Measurements from ENCODE around the gene CEACAM8. TPM values are rescaled to one million over a fixed set of nuclear protein-coding genes. Genes with fewer than 3 reads are reported as not detected.
"Not testable (repeated sequence)": the region's sequence is repeated elsewhere in the genome, so short reads cannot be mapped to it uniquely, and the experiment has no call there.

CEACAM8 gene
- total RNA-seq, 1 donor from 2014 or later, result not detected

DNA sequence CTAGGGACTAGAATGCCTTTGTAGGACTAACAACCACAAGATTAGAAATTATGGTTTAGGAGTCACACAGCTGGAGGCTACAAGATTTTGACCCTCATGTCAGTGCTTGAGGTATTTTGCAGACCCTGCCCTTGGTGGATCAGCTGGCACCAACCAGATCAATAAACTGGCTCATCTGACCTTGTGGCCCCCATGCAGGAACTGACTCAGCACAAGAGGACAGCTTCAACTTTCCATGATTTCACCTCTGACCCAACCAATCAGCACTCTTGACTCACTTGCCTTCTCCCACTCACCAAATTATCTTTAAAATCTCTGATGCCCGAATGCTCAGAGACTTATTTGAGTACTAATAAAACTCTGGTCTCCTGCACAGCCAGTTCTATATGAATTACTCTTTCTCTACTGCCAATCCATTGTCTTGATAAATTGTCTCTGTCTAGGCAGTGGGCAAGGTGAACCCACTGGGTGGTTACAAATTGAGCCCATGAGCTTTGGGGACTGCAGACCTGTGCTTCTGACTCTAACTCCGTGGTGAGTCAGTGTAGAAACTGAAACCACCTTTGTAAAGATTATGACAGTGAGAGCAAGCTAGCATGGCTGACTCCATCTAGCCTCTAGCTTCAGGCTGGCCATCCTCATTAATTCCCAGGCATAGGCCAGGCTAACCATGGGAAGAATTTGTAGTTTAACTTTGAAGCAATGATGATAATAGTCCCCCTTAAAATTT is 33.9 kb upstream of the CEACAM8 start:
- peaks cover 58% of the 10 kb centered on the region for H3K9me3 Mint-ChIP-seq (ENCODE audit: low read depth)
- no peak overlapping the region for H3K27ac Mint-ChIP-seq
- H3K27me3 Mint-ChIP-seq, result no peaks in the 10 kb centered on the region
- H3K4me1 Mint-ChIP-seq (ENCODE audit: low read depth), result no peaks in the 10 kb centered on the region
- no peak overlapping the region for H3K4me3 Mint-ChIP-seq (ENCODE audit: low read depth)
- no peaks in the 10 kb centered on the region for H3K36me3 Mint-ChIP-seq (ENCODE audit: insufficient read depth)
- no peak for DNase-seq (ENCODE audit: low spot score, unreplicated experiment)
- TF ChIP-seq, protein P1, sequence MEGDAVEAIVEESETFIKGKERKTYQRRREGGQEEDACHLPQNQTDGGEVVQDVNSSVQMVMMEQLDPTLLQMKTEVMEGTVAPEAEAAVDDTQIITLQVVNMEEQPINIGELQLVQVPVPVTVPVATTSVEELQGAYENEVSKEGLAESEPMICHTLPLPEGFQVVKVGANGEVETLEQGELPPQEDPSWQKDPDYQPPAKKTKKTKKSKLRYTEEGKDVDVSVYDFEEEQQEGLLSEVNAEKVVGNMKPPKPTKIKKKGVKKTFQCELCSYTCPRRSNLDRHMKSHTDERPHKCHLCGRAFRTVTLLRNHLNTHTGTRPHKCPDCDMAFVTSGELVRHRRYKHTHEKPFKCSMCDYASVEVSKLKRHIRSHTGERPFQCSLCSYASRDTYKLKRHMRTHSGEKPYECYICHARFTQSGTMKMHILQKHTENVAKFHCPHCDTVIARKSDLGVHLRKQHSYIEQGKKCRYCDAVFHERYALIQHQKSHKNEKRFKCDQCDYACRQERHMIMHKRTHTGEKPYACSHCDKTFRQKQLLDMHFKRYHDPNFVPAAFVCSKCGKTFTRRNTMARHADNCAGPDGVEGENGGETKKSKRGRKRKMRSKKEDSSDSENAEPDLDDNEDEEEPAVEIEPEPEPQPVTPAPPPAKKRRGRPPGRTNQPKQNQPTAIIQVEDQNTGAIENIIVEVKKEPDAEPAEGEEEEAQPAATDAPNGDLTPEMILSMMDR (IDR thresholded peaks at IDR 0.05; ENCODE audit: unreplicated experiment), result no peak

DNA sequence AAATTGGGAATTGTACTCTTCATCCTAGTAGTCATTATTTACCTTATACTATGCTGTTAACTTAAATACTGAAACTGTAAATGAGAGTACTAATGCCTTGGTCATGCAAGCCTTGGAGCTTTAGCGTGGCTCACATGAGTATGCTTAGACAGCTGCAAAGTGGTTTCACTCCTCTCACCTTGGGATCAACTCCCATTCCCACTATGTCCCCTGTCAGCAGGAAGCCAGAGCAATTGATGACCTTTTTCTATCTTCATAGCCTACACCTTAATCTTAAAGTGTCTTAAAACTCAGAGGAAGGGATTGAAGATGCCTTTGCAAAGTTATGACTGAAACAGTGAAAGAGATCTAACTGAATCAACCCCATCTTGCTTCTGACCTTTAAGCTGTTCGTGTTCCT is 33.2 kb upstream of the CEACAM8 start:
- Mint-ChIP-seq H3K4me3 (ENCODE audit: low read depth) (no peak overlapping the region), H3K27ac (no peak overlapping the region), H3K27me3 (no peaks in the 10 kb centered on the region), H3K9me3 (ENCODE audit: low read depth) (peaks cover 58% of the 10 kb centered on the region), H3K36me3 (ENCODE audit: insufficient read depth) (no peaks in the 10 kb centered on the region), H3K4me1 (ENCODE audit: low read depth) (no peaks in the 10 kb centered on the region)
- DNase-seq (ENCODE audit: low spot score, unreplicated experiment), result no peak
- TF ChIP-seq, protein P1 (IDR thresholded peaks at IDR 0.05; ENCODE audit: unreplicated experiment), result no peak

DNA sequence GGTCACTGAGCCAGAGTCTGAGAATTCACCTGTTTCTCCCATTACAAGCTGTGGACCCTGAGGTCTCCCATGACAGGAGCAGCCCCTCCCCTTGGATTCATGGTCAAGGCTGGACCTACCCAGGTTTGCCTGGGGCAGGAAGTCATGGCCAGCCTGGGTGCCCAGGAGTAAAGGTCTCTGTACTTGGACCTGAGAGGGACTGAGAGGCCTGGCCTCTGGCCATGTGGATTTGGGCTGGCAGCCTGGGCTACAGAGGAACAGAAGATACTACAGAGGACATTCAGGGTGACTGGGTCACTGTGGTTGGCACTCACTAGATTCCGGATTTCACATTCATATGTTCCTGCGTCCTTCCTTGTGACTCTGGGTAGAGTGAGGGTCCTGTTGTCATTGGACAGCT is 31.5 kb upstream of the CEACAM8 start:
- H3K9me3 Mint-ChIP-seq (ENCODE audit: low read depth), result peaks cover 55% of the 10 kb centered on the region
- no peak overlapping the region for H3K4me3 Mint-ChIP-seq (ENCODE audit: low read depth)
- H3K4me1 Mint-ChIP-seq (ENCODE audit: low read depth), result no peaks in the 10 kb centered on the region
- no peak for DNase-seq (ENCODE audit: low spot score, unreplicated experiment)
- H3K27ac Mint-ChIP-seq, result no peak overlapping the region
- TF ChIP-seq, protein P1 (IDR thresholded peaks at IDR 0.05; ENCODE audit: unreplicated experiment), result no peak
- no peaks in the 10 kb centered on the region for H3K36me3 Mint-ChIP-seq (ENCODE audit: insufficient read depth)
- no peaks in the 10 kb centered on the region for H3K27me3 Mint-ChIP-seq

DNA sequence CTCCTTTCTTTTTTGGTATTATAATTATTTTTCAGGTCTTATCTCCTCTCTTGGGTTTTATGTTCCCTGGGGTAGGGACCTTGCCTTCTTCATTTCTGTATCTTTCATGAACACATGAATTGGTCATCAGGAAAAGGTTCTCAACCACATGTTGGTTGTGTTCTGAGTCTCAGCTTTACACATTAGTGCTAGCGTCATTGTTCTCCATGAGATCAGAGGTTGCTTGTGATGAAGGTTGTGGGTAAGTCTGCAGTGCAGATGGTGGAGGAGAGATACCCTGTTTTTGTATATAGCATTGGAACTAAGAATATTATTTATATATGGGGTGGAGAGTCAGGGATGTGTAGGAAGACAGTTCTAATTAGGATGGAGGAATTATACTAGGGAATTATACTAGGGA is 24.5 kb upstream of the CEACAM8 start:
- Mint-ChIP-seq H3K27ac (no peak overlapping the region), H3K4me1 (ENCODE audit: low read depth) (no peaks in the 10 kb centered on the region)

DNA sequence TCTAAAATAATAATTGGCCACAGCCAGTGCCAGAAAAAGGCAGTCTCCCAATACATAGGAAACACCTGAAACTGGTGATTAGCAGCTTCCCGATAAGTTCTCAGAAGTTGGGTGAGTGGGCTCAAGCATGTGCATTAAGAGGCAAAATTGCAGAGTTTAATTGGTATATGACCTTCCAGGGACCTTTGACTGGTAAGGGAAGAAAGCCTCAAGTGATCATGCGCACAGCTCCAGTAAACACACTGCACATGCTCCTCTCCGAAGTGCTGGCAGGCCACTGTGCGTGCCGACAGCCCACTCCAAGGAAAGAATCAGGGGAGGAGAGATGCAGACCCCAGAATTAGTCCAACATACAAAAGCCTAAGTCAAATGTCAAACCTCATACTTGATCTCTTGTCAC is 18.9 kb upstream of the CEACAM8 start:
- Mint-ChIP-seq H3K9me3 (ENCODE audit: low read depth) (peaks cover 27% of the 10 kb centered on the region), H3K36me3 (ENCODE audit: insufficient read depth) (no peaks in the 10 kb centered on the region), H3K4me1 (ENCODE audit: low read depth) (no peaks in the 10 kb centered on the region), H3K27me3 (no peaks in the 10 kb centered on the region), H3K4me3 (ENCODE audit: low read depth) (no peak overlapping the region), H3K27ac (no peak overlapping the region)
- TF ChIP-seq, protein P1 (IDR thresholded peaks at IDR 0.05; ENCODE audit: unreplicated experiment), result no peak
- DNase-seq (ENCODE audit: low spot score, unreplicated experiment), result no peak

More for the DNA sequence above, 24.5 kb upstream of the CEACAM8 start:
- no peak overlapping the region for H3K4me3 Mint-ChIP-seq (ENCODE audit: low read depth)
- TF ChIP-seq, protein P1 (IDR thresholded peaks at IDR 0.05; ENCODE audit: unreplicated experiment), result no peak
- H3K36me3 Mint-ChIP-seq (ENCODE audit: insufficient read depth), result no peaks in the 10 kb centered on the region
- peaks cover 43% of the 10 kb centered on the region for H3K9me3 Mint-ChIP-seq (ENCODE audit: low read depth)
- H3K27me3 Mint-ChIP-seq, result no peaks in the 10 kb centered on the region
- no peak for DNase-seq (ENCODE audit: low spot score, unreplicated experiment)

DNA sequence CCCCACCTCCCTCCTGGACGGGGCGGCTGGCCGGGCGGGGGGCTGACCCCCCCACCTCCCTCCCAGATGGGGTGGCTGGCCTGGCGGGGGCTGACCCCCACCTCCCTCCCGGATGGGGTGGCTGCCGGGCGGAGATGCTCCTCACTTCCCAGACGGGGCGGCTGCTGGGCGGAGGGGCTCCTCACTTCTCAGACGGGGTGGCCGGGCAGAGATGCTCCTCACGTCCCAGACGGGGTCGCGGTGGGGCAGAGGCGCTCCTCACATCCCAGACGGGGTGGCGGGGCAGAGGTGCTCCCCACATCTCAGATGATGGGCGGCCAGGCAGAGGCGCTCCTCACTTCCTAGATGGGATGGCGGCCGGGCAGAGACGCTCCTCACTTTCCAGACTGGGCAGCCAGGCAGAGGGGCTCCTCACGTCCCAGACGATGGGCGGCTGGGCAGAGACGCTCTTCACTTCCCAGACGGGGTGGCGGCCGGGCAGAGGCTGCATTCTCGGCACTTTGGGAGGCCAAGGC is 15.7 kb upstream of the CEACAM8 start:
- not testable (repeated sequence) for H3K27me3 Mint-ChIP-seq; DNase-seq (ENCODE audit: low spot score, unreplicated experiment); H3K4me3 Mint-ChIP-seq (ENCODE audit: low read depth); H3K4me1 Mint-ChIP-seq (ENCODE audit: low read depth); H3K27ac Mint-ChIP-seq; H3K36me3 Mint-ChIP-seq (ENCODE audit: insufficient read depth)
- H3K9me3 Mint-ChIP-seq (ENCODE audit: low read depth), result peaks cover 28% of the 10 kb centered on the region

Data from progenitor cell of endocrine pancreas (in vitro differentiated cells).